ENCODE measurements around the gene MAP3K1.
"Not testable (repeated sequence)": the region's sequence is repeated elsewhere in the genome, so short reads cannot be mapped to it uniquely, and the experiment has no call there.

MAP3K1 gene
- total RNA-seq: 87.3 to 565 (median 104) reads per million in 9 experiments

GRCh38 chr5:56814963-56815657, at the start of gene MAP3K1:
TSS of gene MAP3K1 (plus strand) at chr5:56815549. CDS start at chr5:56815574, 25 bp downstream.
- H3K36me3 Mint-ChIP-seq (ENCODE audit: insufficient read depth): peaks cover 23% of the 10 kb centered on the region
- peak within 1 kb of the TSS; percentile 93 to 96 for H3K27ac Mint-ChIP-seq
- ATAC-seq (replicated peaks): peak; percentile 69
- peaks cover 21 to 32% of the 10 kb centered on the region in 2 donors for H3K4me1 Mint-ChIP-seq (ENCODE audit: low read depth in 2 of 2)
- H3K9me3 Mint-ChIP-seq: no peaks in the 10 kb centered on the region
- peak; percentile 74 to 78 (median 75) for DNase-seq
- no peaks in the 10 kb centered on the region for H3K27me3 Mint-ChIP-seq
- peak within 1 kb of the TSS; percentile 89 to 92 for H3K4me3 Mint-ChIP-seq

DNA sequence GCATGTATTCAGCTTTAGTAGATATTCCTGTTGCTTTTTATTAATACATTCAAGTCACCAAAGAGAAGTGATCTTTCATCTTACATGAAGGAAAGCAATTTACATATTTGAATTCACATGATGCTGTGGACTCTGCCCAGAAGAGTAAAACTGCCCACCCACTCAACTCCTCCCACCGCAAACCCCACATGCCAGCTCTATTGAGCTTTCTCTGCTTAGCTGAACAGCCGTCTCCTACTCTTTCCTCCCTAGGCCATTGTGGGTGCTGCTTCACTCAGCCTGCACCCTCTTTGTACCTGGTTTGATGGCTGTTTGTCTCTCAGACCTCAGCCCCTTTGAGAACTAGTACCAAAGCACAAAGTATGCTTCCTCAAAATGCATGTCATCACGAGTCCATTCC, 48.4 kb upstream of the MAP3K1 start:
- H3K27ac Mint-ChIP-seq: no peak overlapping the region
- H3K9me3 Mint-ChIP-seq: no peaks in the 10 kb centered on the region
- peaks cover 3% of the 10 kb centered on the region for H3K36me3 Mint-ChIP-seq (ENCODE audit: insufficient read depth)
- ATAC-seq (replicated peaks) (no peak), DNase-seq (no peak)
- peaks cover 0 to 3% of the 10 kb centered on the region in 2 donors for H3K4me1 Mint-ChIP-seq (ENCODE audit: low read depth in 2 of 2)
- H3K4me3 Mint-ChIP-seq: no peak overlapping the region
- H3K27me3 Mint-ChIP-seq: peaks cover 7 to 11% of the 10 kb centered on the region in 2 donors

- ATAC-seq (replicated peaks): no peak
- Mint-ChIP-seq H3K4me1 (ENCODE audit: low read depth in 2 of 2) (no peaks in the 10 kb centered on the region), H3K36me3 (ENCODE audit: insufficient read depth) (peaks cover 3% of the 10 kb centered on the region), H3K27me3 (peaks cover 7 to 11% of the 10 kb centered on the region in 2 donors), H3K9me3 (no peaks in the 10 kb centered on the region), H3K27ac (no peak overlapping the region), H3K4me3 (no peak overlapping the region)
- no peak for DNase-seq
These were observed 45.3 kb upstream of the MAP3K1 start for GRCh38 chr5:56769875-56770604.

DNA sequence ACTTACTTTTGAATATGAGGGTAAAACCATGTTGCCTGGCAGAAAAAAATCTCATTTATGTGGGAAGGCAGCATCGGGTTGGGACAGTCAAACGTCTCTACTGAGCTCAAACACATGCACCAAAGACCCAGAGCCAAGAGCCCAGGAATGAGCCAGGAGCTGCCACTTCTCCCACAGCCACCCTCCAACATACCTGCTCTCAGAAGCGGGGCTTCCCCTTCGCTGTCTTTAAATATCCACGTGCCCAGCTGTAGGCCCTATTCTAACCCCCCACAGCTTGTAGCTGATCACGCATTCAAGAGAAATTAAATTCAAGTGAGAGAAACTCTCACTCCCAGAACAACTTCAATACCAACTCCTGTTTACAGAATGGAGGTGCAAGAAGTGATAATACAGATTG, 42.6 kb upstream of the MAP3K1 start:
- ATAC-seq (replicated peaks) (no peak), DNase-seq (no peak)
- Mint-ChIP-seq H3K36me3 (ENCODE audit: insufficient read depth) (peaks cover 3% of the 10 kb centered on the region), H3K27ac (no peak overlapping the region), H3K4me1 (ENCODE audit: low read depth in 2 of 2) (no peaks in the 10 kb centered on the region), H3K27me3 (no peaks in the 10 kb centered on the region), H3K9me3 (no peaks in the 10 kb centered on the region), H3K4me3 (no peak overlapping the region)

DNA sequence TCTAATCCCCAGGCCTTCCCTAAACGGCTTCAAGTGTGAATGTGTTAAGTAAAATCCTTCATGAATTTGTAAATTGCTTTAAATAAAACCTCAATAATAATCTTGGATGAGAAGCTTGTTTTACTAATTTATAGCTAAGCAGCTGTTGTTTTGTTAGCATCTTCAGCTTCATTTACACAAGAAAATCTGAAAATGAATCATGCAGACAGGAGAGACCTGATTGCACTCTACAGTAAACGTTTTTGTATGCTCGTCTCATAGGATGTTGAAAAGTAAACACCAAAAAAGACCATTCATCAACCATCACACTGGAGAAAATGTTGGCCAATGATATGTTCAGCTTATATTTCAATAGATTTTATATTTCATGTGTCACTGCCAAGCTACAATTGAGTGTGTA, 40.4 kb upstream of the MAP3K1 start:
- Mint-ChIP-seq H3K9me3 (no peaks in the 10 kb centered on the region), H3K4me1 (ENCODE audit: low read depth in 2 of 2) (no peaks in the 10 kb centered on the region), H3K4me3 (no peak overlapping the region), H3K36me3 (ENCODE audit: insufficient read depth) (no peaks in the 10 kb centered on the region), H3K27ac (no peak overlapping the region), H3K27me3 (peaks cover 0 to 13% of the 10 kb centered on the region in 2 donors)
- no peak for ATAC-seq (replicated peaks)
- DNase-seq: no peak

DNA sequence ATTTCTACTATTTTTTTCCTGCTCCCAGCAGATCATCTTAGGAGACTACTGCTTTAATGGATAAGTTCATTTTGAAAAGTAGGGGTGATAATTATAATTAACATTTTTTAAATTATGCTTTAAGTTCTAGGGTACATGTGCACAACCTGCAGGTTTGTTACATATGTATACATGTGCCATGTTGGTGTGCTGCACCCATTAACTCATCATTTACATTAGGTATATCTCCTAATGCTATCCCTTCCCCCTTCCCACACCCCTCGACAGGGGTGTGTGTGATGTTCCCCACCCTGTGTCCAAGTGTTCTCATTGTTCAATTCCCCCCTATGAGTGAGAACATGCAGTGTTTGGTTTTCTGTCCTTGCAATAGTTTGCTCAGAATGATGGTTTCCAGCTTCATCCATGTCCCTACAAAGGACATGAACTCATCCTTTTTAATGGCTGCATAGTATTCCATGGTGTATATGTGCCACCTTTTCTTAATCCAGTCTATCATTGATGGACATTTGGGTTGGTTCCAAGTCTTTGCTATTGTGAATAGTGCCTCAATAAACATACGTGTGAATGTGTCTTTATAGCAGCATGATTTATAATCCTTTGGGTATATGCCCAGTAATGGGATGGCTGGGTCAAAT, 39.0 kb upstream of the MAP3K1 start:
- H3K27ac Mint-ChIP-seq: not testable (repeated sequence)

DNA sequence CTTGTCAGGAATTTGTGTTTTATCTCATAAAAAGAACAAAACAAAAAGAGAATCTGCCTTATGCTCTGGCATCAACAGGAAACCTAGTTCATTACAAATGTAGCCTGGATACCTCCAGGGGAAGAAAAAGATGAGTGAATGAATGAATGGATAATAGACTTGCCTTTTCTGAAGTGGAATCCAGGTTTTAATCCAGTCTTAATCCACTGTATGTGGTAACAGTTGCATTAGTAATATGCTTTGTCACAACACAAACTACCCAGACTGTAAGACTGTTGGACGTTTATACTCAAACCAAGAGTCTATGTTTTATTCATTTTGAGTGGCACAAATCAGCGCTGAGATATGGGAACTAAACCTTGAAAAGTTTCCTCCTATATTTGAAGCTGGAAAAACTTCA, 32.1 kb upstream of the MAP3K1 start:
- Mint-ChIP-seq H3K27me3 (peaks cover 0 to 33% of the 10 kb centered on the region in 2 donors), H3K4me3 (no peak overlapping the region), H3K9me3 (no peaks in the 10 kb centered on the region), H3K36me3 (ENCODE audit: insufficient read depth) (no peaks in the 10 kb centered on the region), H3K27ac (no peak overlapping the region), H3K4me1 (ENCODE audit: low read depth in 2 of 2) (no peaks in the 10 kb centered on the region)
- ATAC-seq (replicated peaks) (no peak), DNase-seq (no peak)

More for the DNA sequence above, 39.0 kb upstream of the MAP3K1 start:
- H3K4me3 Mint-ChIP-seq; H3K4me1 Mint-ChIP-seq (ENCODE audit: low read depth in 2 of 2); ATAC-seq (replicated peaks); DNase-seq; H3K9me3 Mint-ChIP-seq; H3K36me3 Mint-ChIP-seq (ENCODE audit: insufficient read depth): not testable (repeated sequence)
- peaks cover 0 to 26% of the 10 kb centered on the region in 2 donors for H3K27me3 Mint-ChIP-seq

GRCh38 chr5:56786346-56786745, 29.0 kb upstream of the MAP3K1 start:
- no peak overlapping the region for H3K27ac Mint-ChIP-seq
- no peak for ATAC-seq (replicated peaks)
- H3K4me1 Mint-ChIP-seq (ENCODE audit: low read depth in 2 of 2): no peaks in the 10 kb centered on the region
- H3K4me3 Mint-ChIP-seq: no peak overlapping the region
- no peaks in the 10 kb centered on the region for H3K9me3 Mint-ChIP-seq
- no peaks in the 10 kb centered on the region for H3K36me3 Mint-ChIP-seq (ENCODE audit: insufficient read depth)
- no peak for DNase-seq
- H3K27me3 Mint-ChIP-seq: peaks cover 0 to 7% of the 10 kb centered on the region in 2 donors

DNA sequence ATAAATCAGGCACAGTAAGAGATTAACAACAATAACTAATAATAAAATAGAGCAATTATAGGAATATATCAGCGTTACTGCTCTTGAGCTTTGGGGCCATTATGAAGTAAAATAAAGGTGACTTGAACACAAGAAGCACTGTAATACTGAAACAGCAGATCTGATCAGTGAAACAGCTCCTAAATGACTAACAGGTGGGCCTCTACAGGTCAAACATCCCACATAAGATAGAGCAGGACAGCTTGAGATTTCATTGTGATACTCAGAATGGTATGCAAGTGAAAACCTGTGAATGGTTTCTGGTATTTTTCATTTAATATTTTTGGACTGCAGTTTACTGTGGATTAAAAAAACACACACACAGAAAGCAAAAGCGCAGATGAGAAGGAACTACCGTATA, 24.0 kb upstream of the MAP3K1 start:
- DNase-seq (no peak), ATAC-seq (replicated peaks) (no peak)
- no peaks in the 10 kb centered on the region for H3K4me1 Mint-ChIP-seq (ENCODE audit: low read depth in 2 of 2)
- H3K4me3 Mint-ChIP-seq: no peak overlapping the region
- no peaks in the 10 kb centered on the region for H3K9me3 Mint-ChIP-seq
- peaks cover under 1 to 10% of the 10 kb centered on the region in 2 donors for H3K27me3 Mint-ChIP-seq
- H3K36me3 Mint-ChIP-seq (ENCODE audit: insufficient read depth): no peaks in the 10 kb centered on the region
- H3K27ac Mint-ChIP-seq: no peak overlapping the region

GRCh38 chr5:56798521-56798920, 16.8 kb upstream of the MAP3K1 start:
- H3K27ac Mint-ChIP-seq: no peak overlapping the region
- no peak for ATAC-seq (replicated peaks)
- H3K27me3 Mint-ChIP-seq: peaks cover 20 to 21% of the 10 kb centered on the region in 2 donors
- no peak overlapping the region for H3K4me3 Mint-ChIP-seq
- DNase-seq: no peak
- peaks cover under 1 to 2% of the 10 kb centered on the region in 2 donors for H3K4me1 Mint-ChIP-seq (ENCODE audit: low read depth in 2 of 2)
- no peaks in the 10 kb centered on the region for H3K9me3 Mint-ChIP-seq
- H3K36me3 Mint-ChIP-seq (ENCODE audit: insufficient read depth): no peaks in the 10 kb centered on the region

DNA sequence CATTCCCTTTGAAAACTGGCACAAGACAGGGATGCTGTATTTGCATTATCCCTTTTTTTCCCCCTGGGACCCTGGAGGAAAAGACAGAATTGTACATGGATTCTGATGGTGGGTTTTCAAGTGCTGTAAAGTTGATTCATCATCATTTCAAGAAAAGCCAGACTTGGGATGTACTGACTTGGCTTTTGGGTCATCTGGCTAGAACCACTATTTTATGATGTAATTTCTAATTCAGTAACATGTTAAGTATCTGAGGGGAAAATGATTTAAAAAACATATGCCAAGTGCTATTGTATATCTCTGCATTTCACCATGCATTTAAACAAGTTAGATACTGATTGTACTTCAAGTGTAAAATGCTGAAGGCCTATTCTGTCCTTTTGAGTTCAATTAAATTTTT, 15.2 kb upstream of the MAP3K1 start:
- no peaks in the 10 kb centered on the region for H3K36me3 Mint-ChIP-seq (ENCODE audit: insufficient read depth)
- no peak overlapping the region for H3K4me3 Mint-ChIP-seq
- H3K9me3 Mint-ChIP-seq: no peaks in the 10 kb centered on the region
- H3K27me3 Mint-ChIP-seq: peaks cover 15 to 21% of the 10 kb centered on the region in 2 donors
- no peak for DNase-seq
- peaks cover 7 to 8% of the 10 kb centered on the region in 2 donors for H3K4me1 Mint-ChIP-seq (ENCODE audit: low read depth in 2 of 2)
- H3K27ac Mint-ChIP-seq: no peak overlapping the region
- ATAC-seq (replicated peaks): no peak

DNA sequence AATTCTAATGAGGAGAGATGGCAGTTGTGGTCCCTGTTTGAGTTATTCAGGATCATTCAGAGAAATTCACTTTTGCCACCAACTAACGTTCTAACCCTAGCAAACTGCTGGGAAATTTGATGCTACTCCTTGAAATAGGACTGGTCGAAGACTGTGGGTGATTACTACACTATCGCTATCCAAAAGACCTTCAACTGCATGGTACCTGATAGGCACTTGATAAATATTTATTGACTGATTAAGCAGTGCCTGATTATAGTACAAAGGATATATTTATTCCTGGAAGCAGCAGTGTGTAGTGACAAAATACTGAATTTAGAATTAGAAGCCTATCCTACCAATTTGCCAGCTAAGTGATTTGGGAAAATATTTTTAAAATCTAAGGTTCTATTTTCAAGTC, 14.1 kb upstream of the MAP3K1 start:
- ATAC-seq (replicated peaks) (no peak), DNase-seq (no peak)
- Mint-ChIP-seq H3K9me3 (no peaks in the 10 kb centered on the region), H3K4me1 (ENCODE audit: low read depth in 2 of 2) (peaks cover 7 to 8% of the 10 kb centered on the region in 2 donors), H3K27ac (no peak overlapping the region), H3K36me3 (ENCODE audit: insufficient read depth) (no peaks in the 10 kb centered on the region), H3K27me3 (peaks cover 11 to 21% of the 10 kb centered on the region in 2 donors), H3K4me3 (no peak overlapping the region)

DNA sequence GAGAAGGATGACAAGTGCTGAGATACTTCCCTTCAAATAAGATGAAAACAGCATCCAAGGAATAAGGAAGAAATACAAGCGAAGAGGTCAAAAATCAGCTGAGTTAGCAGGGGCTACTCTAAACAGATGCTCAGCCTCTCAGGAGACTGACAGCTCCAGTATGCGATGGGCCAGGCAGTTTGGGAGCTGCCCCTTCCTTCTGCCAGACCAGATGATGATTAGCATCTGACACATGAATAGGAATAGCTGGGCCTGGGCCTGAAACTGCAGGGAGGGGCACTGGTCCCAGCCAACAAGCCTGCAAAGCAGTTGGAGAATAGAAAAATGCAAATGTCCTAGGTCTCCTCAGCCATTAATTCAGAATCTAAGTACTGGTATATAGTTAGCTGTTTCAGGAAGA, 13.1 kb upstream of the MAP3K1 start:
- peaks cover 10 to 12% of the 10 kb centered on the region in 2 donors for H3K27me3 Mint-ChIP-seq
- H3K4me3 Mint-ChIP-seq: no peak overlapping the region
- peaks cover 7 to 8% of the 10 kb centered on the region in 2 donors for H3K4me1 Mint-ChIP-seq (ENCODE audit: low read depth in 2 of 2)
- H3K36me3 Mint-ChIP-seq (ENCODE audit: insufficient read depth): no peaks in the 10 kb centered on the region
- DNase-seq (no peak), ATAC-seq (replicated peaks) (no peak)
- H3K9me3 Mint-ChIP-seq: no peaks in the 10 kb centered on the region
- H3K27ac Mint-ChIP-seq: no peak overlapping the region
